ENCODE measurements around the gene NPM3.

NPM3 gene, protein sequence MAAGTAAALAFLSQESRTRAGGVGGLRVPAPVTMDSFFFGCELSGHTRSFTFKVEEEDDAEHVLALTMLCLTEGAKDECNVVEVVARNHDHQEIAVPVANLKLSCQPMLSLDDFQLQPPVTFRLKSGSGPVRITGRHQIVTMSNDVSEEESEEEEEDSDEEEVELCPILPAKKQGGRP

DNA sequence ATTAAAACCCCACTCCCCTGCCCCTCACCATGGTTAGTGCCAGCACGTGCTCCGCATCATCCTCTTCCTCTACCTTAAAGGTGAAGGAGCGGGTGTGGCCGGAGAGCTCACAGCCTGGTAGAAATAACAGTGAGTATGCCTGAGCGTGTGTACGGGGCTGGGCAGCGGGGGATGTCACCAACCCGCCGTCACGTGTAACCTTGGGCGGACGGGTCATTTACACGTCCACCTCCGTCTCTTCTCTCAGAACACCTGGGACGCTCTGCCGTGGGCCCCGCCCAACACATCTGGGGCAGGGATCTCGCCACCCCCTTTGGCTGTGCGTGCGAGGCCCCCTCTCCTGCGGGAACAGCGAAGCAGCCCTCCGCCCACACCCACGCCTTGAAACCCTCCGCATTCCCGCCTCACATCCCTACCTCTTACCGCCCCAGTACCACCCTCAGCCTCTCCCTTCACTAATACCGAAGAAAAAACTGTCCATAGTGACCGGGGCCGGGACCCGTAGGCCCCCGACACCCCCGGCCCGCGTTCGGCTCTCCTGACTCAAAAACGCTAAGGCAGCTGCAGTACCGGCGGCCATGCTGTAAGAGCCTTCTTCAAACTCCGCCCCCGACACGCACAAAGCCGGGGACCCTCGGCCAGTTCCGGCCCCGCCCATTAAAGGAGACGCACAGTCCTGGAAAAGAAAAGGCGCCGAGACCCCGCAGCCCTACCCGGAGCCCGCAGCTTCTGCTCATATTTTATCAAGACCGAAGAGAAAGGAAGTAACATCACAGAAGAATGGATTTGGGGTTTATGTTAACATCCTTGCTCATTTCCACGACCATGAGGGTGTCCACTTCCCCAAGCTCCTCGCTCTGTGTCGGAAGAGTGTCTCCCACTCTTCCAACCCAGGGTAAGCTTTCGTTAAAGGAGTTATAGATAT lies at the start of gene NPM3:
Gene NPM3 (minus strand): TSS at position 636 of the 925 bp plus-strand sequence. CDS start 56 bp downstream, at position 580.
- DNase-seq (ENCODE audit: extremely low spot score): peak; percentile 92
- peak; percentile 39; the same call in 1 of the 2 replicates for TF ChIP-seq L3MBTL2 (conservative IDR thresholded peaks at IDR 0.05)
- TF ChIP-seq HDGF (IDR thresholded peaks at IDR 0.05; ENCODE audit: borderline replicate concordance): no peak
- ChIA-PET CTCF (interaction anchor here (0.7 to 2.3 kb wide), 2 partner anchors 181 to 496 kb away, joined by 3 to 16 read pairs; no protein-coding TSS in a partner anchor), POLR2A (interaction anchor here (1.1 to 2.7 kb wide), 5 partner anchors 9 to 180 kb away, joined by 3 to 24 read pairs (median 6); partner anchors contain the start of gene OGA)

DNA sequence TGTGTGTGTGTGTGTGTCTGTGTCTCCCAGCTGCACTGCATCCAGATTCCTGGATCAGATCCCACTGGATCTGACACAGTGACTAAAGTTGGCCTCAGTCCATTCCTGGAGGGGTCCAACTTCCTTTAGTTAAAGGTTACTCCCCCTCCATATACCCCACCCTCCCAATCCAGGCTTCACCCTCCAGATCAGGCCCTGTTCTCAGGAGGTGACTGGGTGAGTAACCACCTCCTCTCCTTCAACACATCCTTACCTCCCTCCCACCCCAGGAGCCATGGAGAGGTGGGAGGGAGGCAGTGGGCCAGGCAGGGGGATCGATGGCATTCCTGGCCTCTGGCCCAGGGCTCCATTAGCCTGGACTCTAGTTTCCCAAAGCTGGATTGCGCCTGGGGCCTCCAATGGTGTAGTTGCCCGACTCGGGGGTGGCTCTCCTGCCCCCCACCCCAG lies 49.1 kb upstream of the NPM3 start:
- DNase-seq (ENCODE audit: extremely low spot score): no peak
- CTCF ChIA-PET: interaction anchor here (0.6 to 1.2 kb wide), 2 partner anchors 8 to 51 kb away, joined by 3 to 4 read pairs; no protein-coding TSS in a partner anchor
- no peak for TF ChIP-seq ELF4 (IDR thresholded peaks at IDR 0.05)
- POLR2A ChIA-PET: no interaction called here

DNA sequence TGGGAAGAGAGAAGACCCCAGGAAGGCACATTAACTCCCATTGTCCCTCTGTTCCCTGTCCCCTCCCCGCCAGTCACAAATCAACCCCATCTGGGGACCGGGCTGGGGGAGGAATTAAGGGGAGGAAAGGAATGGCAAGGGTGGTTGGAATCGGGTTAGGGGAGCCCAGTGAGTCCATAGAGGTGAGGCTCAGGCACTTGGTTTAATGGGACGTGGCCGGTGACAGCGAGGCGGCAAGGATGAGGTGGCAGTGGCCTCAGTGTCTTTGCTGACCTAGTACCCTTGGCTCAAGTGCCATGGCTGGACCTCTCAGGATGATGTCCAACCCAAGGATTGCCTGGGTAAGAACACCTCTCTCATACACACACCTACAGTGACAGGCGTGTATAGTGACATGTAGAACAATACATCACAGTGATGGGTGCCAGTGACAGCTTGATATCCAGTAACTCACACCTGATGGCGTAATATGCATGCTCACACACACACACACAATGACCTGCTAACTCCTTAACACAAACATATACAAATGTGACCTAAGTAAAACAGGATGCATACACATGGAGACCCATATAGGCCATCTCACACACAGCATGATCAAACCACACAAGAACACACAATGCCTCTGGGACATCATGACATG lies 48.0 kb upstream of the NPM3 start:
- DNase-seq (ENCODE audit: extremely low spot score): no peak
- TF ChIP-seq TARDBP (IDR thresholded peaks at IDR 0.05): no peak
- TF ChIP-seq, protein P1, sequence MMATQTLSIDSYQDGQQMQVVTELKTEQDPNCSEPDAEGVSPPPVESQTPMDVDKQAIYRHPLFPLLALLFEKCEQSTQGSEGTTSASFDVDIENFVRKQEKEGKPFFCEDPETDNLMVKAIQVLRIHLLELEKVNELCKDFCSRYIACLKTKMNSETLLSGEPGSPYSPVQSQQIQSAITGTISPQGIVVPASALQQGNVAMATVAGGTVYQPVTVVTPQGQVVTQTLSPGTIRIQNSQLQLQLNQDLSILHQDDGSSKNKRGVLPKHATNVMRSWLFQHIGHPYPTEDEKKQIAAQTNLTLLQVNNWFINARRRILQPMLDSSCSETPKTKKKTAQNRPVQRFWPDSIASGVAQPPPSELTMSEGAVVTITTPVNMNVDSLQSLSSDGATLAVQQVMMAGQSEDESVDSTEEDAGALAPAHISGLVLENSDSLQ (IDR thresholded peaks at IDR 0.05): peak; percentile 64
- CTCF ChIA-PET: interaction anchor here (1.2 kb wide), 1 partner anchor 9 kb away, joined by 4 read pairs; no protein-coding TSS in a partner anchor
- POLR2A ChIA-PET: no interaction called here

DNA sequence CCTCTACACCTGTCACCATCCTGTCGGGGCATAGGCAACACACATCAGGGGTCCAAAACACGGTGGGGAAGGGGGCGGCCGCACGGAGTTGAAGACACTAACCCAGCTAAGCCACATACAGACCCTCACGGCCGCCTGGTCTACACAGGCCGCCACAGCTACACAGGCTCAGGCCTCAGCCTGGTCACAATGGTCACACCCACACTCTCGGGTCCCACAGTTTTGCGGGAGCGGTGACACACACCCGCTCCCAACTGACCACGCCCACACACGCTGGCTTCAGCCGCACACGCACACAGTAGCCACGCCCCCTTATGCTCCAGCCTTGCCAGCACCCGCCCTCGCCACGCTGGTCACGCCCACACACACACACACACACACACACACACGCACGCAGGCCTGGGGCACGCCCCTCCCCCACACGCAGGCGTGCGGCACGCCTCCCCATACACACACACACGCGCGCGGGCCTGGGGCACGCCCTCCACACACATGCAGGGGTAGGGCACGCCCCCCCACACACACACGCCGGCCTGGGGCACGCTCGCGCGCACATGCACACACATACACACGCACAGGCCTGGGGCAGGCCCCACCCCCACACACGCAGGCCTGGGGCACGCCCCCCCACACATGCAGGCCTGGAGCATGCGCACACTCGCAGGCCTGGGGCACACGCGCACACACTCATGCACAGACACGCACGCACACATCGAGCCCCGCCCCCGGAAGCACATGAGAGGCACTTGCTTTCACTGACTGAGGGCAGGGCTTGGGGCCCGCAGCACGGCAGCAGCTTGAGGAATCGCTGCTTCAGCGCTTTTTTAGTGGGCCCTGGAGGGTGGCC lies 47.3 kb upstream of the NPM3 start:
- CTCF ChIA-PET: interaction anchor here (1.2 kb wide), 1 partner anchor 10 kb away, joined by 4 read pairs; no protein-coding TSS in a partner anchor
- POLR2A ChIA-PET: no interaction called here
- DNase-seq (ENCODE audit: extremely low spot score): peak; percentile 96
- TF ChIP-seq TARDBP (IDR thresholded peaks at IDR 0.05) (peak; percentile 88), BHLHE40 (IDR thresholded peaks at IDR 0.05; ENCODE audit: borderline replicate concordance) (no peak), SP1 (IDR thresholded peaks at IDR 0.05) (peak; percentile 87), ARNT (IDR thresholded peaks at IDR 0.05) (peak; percentile 72; the same call in 1 of the 2 replicates), L3MBTL2 (conservative IDR thresholded peaks at IDR 0.05) (peak; percentile 48; the same call in 1 of the 2 replicates), FOXA1 (IDR thresholded peaks at IDR 0.05) (no peak)
- TF ChIP-seq, protein P1 (IDR thresholded peaks at IDR 0.05): no peak

DNA sequence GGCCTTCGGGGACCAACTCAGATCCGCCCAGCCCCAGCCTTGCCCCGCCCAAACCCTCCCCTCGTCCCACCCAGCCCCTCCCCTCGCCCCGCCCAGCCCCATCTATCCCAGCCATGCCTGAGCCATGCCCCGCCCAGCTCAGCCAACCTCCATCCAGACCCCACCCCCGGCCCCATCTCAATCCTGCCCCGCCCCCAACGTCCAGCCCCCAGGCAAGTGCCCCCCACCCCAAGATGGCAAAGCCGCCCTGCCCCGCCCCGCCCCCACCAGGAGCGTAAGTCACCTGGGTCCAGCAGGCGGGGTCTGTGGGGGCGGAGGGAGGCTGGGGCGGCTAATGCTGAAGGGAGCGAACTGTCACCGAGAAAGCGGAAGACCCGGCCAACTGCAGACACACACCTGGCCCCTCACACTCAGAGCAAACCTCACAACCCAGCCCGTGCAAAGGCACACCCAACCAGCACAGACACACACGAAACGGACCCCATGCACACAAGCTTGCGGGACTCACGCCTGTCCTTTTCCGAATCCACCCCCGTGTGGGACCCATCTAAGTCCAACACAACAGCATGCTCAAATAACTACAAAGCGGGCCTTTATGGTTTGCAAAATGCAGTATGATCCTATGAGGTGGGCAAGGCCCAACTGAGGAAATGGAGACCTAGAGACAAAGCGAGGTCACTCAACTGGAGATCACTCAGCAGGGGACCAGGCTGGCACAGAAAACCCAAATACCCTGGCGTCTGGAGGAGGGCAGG lies 46.5 kb upstream of the NPM3 start:
- ChIA-PET POLR2A (interaction anchor here (1.0 kb wide), 1 partner anchor 11 kb away, joined by 7 read pairs; the partner anchor contains the start of gene OGA), CTCF (interaction anchor here (1.3 kb wide), 1 partner anchor 11 kb away, joined by 4 read pairs; no protein-coding TSS in a partner anchor)
- peak; percentile 95 for DNase-seq (ENCODE audit: extremely low spot score)
- TF ChIP-seq CTBP1 (IDR thresholded peaks at IDR 0.05; ENCODE audit: borderline replicate concordance): no peak
- TF ChIP-seq LEF1 (IDR thresholded peaks at IDR 0.05; ENCODE audit: borderline replicate concordance): no peak
- TF ChIP-seq L3MBTL2 (conservative IDR thresholded peaks at IDR 0.05): no peak
- TF ChIP-seq FOXA1 (IDR thresholded peaks at IDR 0.05): no peak
- TF ChIP-seq NFRKB (IDR thresholded peaks at IDR 0.05): no peak
- no peak for TF ChIP-seq HDGF (IDR thresholded peaks at IDR 0.05; ENCODE audit: borderline replicate concordance)
- no peak for TF ChIP-seq FOXK2 (IDR thresholded peaks at IDR 0.05)
- no peak for TF ChIP-seq SP1 (IDR thresholded peaks at IDR 0.05)
- TF ChIP-seq ZNF384 (IDR thresholded peaks at IDR 0.05): no peak
- no peak for TF ChIP-seq ARNT (IDR thresholded peaks at IDR 0.05)
- TF ChIP-seq, protein P1 (IDR thresholded peaks at IDR 0.05): no peak
- TF ChIP-seq BHLHE40 (IDR thresholded peaks at IDR 0.05; ENCODE audit: borderline replicate concordance): no peak
- no peak for TF ChIP-seq ELF4 (IDR thresholded peaks at IDR 0.05)
